Stomach smooth muscle (tissue), 2 donors: ENCODE data around the gene ORMDL2.

Experiments
- H3K27ac ChIP-seq: one replicate; pipeline ENCODE4 v1.7.0; 2013; ENCODE audit warnings: mild to moderate bottlenecking, low read length, inconsistent platforms
- H3K27me3 ChIP-seq, 2 donors: one replicate each; pipeline ENCODE4 v1.7.0; 2013; ENCODE audit warnings: low read length in 2 of 2; ENCODE audit not compliant: insufficient read depth in 2 of 2, control insufficient read depth in 1 of 2
- H3K36me3 ChIP-seq, 2 donors: one replicate each; pipeline ENCODE4 v1.7.0; 2013; ENCODE audit warnings: low read length in 2 of 2; ENCODE audit not compliant: control insufficient read depth in 2 of 2, insufficient read depth in 2 of 2
- H3K4me1 ChIP-seq: one replicate; pipeline ENCODE4 v1.7.0; 2013; ENCODE audit warnings: low read length; ENCODE audit not compliant: control insufficient read depth, insufficient read depth
- H3K4me3 ChIP-seq, 2 donors: one replicate each; pipeline ENCODE4 v1.7.0; 2013; ENCODE audit warnings: low read length in 2 of 2
- H3K9ac ChIP-seq, 2 donors: one replicate each; pipeline ENCODE4 v1.7.0; 2013; ENCODE audit warnings: low read length in 2 of 2, mild to moderate bottlenecking in 1 of 2
- H3K9me3 ChIP-seq, 2 donors: one replicate each; pipeline ENCODE4 v1.7.0; 2013; ENCODE audit warnings: low read length in 2 of 2; ENCODE audit not compliant: control insufficient read depth in 2 of 2
- donor health status: healthy.
- donor health status: Pancreatic carcinoma.

Gene ORMDL2, protein sequence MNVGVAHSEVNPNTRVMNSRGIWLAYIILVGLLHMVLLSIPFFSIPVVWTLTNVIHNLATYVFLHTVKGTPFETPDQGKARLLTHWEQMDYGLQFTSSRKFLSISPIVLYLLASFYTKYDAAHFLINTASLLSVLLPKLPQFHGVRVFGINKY

DNA sequence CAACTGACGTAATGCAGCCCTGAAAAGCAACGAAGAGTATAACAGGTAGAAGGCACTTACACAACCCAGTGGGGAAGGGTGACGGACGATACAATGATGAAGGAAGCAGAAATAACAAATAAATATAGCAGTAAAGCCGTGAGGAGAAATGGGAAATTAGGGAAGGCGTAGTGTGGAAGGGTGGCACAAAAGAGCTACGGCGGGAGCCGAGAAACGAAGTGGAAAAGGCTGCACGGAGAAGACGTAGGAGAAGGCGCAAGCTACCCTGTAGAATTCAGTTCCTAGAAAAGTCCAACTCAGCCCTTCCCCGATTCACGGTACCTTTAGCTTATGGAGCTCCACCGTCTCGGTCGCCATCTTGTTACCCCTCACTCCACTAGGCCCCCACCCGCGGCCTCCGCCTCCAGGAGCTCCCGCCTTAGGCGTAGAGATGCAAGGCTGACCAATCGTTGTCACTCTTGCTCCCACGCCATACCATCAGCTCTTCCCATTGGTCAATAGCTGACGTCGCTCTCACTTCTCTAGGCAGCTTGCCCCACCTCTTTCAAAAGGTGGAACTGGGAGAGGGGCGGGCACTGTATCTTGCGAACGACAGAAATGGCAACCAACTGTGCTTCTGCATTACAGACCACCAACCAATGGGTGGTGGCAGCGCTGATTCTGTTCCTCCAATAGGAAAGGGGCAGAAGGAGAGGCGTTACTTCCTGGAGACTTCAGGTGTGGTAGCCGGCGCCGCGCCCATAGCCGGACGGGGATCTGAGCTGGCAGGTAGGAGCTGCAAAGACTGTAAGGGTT, at the start of gene ORMDL2, which contains the start of gene SARNP:
ORMDL2 (plus strand) TSS at position 697 of the 795 bp plus-strand sequence. CDS start 959 bp downstream, outside the sequence.
SARNP (minus strand) TSS at position 380 of the 795 bp plus-strand sequence; CDS start at position 357, 23 bp downstream.
- Histone ChIP-seq H3K4me3 (peak within 1 kb of the TSS; percentile 89 to 100), H3K4me1 (peaks cover 15% of the 10 kb centered on the region), H3K27me3 (no peaks in the 10 kb centered on the region), H3K27ac (peak within 1 kb of the TSS; percentile 89), H3K9ac (peak within 1 kb of the TSS; percentile 89 to 97), H3K9me3 (no peaks in the 10 kb centered on the region), H3K36me3 (peaks cover 19 to 27% of the 10 kb centered on the region in 2 donors)

GRCh38 chr12:55771736-55772135, 46.1 kb upstream of the ORMDL2 start:
- Histone ChIP-seq H3K9me3 (no peaks in the 10 kb centered on the region), H3K9ac (no peak overlapping the region), H3K27ac (no peak overlapping the region), H3K27me3 (no peaks in the 10 kb centered on the region), H3K36me3 (peaks cover 8 to 12% of the 10 kb centered on the region in 2 donors), H3K4me3 (no peak overlapping the region), H3K4me1 (no peaks in the 10 kb centered on the region)

DNA sequence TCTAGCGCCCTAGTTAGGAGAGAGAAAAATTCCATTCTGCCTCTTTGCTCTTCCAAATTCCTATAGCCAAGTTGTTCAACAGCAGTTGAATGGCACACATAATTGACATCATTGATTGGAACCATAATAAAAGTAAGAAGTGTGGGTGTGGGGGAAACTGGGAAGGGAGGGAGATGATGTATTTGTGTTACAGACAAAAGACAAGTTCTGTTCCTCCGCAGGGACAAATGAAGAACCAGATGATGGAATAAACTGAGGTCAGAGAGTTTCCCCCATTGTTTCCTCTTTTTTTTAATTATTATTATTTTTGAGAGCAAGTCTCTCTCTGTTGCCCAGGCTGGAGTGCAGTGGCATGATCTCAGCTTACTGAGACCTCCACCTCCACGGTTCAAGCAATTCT, 40.0 kb upstream of the ORMDL2 start:
- peaks cover 19 to 21% of the 10 kb centered on the region in 2 donors for H3K36me3 ChIP-seq

GRCh38 chr12:55780685-55781084, 37.2 kb upstream of the ORMDL2 start:
- H3K4me1 ChIP-seq: no peaks in the 10 kb centered on the region
- H3K27ac ChIP-seq: no peak overlapping the region
- no peak overlapping the region for H3K9ac ChIP-seq
- no peak overlapping the region for H3K4me3 ChIP-seq
- peaks cover 30 to 38% of the 10 kb centered on the region in 2 donors for H3K36me3 ChIP-seq
- no peaks in the 10 kb centered on the region for H3K9me3 ChIP-seq
- no peaks in the 10 kb centered on the region for H3K27me3 ChIP-seq

More for the DNA sequence above, 40.0 kb upstream of the ORMDL2 start:
- Histone ChIP-seq H3K4me3 (no peak overlapping the region), H3K9me3 (no peaks in the 10 kb centered on the region), H3K27me3 (no peaks in the 10 kb centered on the region), H3K27ac (no peak overlapping the region), H3K4me1 (no peaks in the 10 kb centered on the region), H3K9ac (no peak overlapping the region)

DNA sequence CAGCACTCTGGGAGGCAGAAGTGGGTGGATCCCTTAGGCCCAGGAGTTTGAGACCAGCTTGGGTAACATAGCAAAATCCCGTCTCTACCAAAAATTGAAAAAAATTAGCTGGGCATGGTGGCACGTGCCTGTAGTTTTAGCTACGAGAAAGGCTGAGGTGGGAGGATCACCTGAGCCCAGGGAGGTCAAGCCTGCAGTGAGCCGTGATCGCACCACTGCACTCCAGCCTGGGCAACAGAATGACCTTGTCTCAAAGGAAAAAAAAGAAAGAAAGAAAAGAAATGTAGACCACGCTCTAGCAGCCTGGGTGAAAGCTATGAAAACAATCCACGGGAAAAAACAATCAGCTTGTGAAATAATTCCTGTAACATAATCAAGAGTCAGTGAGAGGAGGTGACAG, 29.3 kb upstream of the ORMDL2 start:
- Histone ChIP-seq H3K27me3 (no peaks in the 10 kb centered on the region), H3K9me3 (no peaks in the 10 kb centered on the region), H3K36me3 (peaks cover 19 to 53% of the 10 kb centered on the region in 2 donors), H3K9ac (no peak overlapping the region), H3K4me1 (no peaks in the 10 kb centered on the region), H3K27ac (no peak overlapping the region), H3K4me3 (no peak overlapping the region)

DNA sequence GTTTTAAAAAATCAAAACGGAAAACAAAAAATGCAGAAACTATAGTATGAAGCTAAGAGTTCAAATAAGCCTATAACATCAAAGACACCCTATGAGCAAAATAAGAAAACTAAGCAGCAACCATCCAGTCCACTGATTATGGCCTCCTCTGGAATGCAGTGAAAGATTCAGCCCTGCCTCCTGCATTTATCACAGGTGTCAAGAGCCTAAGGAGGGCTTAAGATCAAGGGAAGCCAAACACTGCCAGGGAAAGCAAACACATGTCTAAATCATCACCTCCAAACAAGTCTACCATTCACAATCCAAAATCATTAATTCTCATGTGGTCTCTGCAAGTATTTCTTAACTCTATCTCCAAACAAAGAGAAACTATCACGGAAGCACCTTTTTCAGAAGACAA, 28.7 kb upstream of the ORMDL2 start:
- Histone ChIP-seq H3K36me3 (peaks cover 17 to 54% of the 10 kb centered on the region in 2 donors), H3K9me3 (no peaks in the 10 kb centered on the region), H3K4me3 (no peak overlapping the region), H3K27ac (no peak overlapping the region), H3K4me1 (no peaks in the 10 kb centered on the region), H3K27me3 (no peaks in the 10 kb centered on the region), H3K9ac (no peak overlapping the region)

GRCh38 chr12:55789893-55790292, 27.9 kb upstream of the ORMDL2 start:
- Histone ChIP-seq H3K27ac (no peak overlapping the region), H3K4me1 (no peaks in the 10 kb centered on the region), H3K9me3 (no peaks in the 10 kb centered on the region), H3K36me3 (peaks cover 16 to 53% of the 10 kb centered on the region in 2 donors), H3K4me3 (no peak overlapping the region), H3K27me3 (no peaks in the 10 kb centered on the region), H3K9ac (no peak overlapping the region)

GRCh38 chr12:55795950-55796349, 21.9 kb upstream of the ORMDL2 start:
- Histone ChIP-seq H3K27me3 (no peaks in the 10 kb centered on the region), H3K9ac (no peak overlapping the region), H3K4me1 (no peaks in the 10 kb centered on the region), H3K27ac (no peak overlapping the region), H3K36me3 (peaks cover 14 to 48% of the 10 kb centered on the region in 2 donors), H3K4me3 (no peak overlapping the region), H3K9me3 (no peaks in the 10 kb centered on the region)

- Histone ChIP-seq H3K4me1 (no peaks in the 10 kb centered on the region), H3K27ac (no peak overlapping the region), H3K4me3 (no peak overlapping the region), H3K36me3 (peaks cover 14 to 52% of the 10 kb centered on the region in 2 donors), H3K27me3 (no peaks in the 10 kb centered on the region), H3K9me3 (no peaks in the 10 kb centered on the region), H3K9ac (no peak overlapping the region)
These were observed 20.8 kb upstream of the ORMDL2 start for GRCh38 chr12:55797068-55797467.

DNA sequence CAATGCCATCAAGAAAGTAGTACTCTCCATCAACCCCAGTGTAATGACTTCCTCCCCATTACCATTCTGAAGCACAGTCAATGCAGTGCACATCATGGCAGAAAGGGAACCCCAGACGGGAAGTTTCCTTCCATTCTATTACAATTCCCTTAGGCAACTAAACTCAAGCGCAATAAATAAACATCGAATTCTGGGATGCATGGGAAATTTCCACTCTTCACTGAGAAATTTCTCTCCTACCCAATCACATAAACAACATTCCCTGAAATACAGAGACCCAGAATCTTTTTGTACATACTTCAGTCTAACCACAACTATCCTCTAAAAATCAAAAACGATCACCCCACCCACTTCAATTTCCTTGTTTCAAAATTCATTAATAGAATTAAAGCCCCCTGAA, 20.3 kb upstream of the ORMDL2 start:
- H3K27me3 ChIP-seq: no peaks in the 10 kb centered on the region
- peaks cover 14 to 51% of the 10 kb centered on the region in 2 donors for H3K36me3 ChIP-seq
- no peaks in the 10 kb centered on the region for H3K9me3 ChIP-seq
- no peak overlapping the region for H3K4me3 ChIP-seq
- H3K4me1 ChIP-seq: no peaks in the 10 kb centered on the region
- H3K27ac ChIP-seq: no peak overlapping the region
- H3K9ac ChIP-seq: no peak overlapping the region

DNA sequence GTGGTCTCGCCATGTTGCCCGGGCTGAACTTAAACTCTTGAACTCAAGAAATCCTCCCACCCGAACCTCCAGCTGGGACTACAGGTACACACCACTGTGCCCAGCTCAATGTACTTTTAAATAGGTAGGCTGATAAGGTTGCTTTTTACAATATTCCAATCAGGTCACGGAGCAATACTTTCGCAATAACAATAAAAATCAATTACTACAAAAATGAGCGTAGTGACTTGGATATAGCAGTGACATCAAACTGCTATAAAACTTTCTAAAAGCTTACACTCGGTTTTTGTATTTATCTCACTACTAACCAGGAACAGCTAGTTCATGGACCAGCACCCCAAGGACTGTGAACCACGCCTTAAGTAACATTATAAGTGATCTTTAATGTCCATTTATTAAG, 10.9 kb upstream of the ORMDL2 start:
- H3K36me3 ChIP-seq: peaks cover 7 to 14% of the 10 kb centered on the region in 2 donors
- no peak overlapping the region for H3K9ac ChIP-seq
- H3K4me1 ChIP-seq: no peaks in the 10 kb centered on the region
- H3K9me3 ChIP-seq: no peaks in the 10 kb centered on the region
- no peaks in the 10 kb centered on the region for H3K27me3 ChIP-seq
- no peak overlapping the region for H3K4me3 ChIP-seq
- H3K27ac ChIP-seq: no peak overlapping the region
